Measurements from ENCODE around the gene ELMO2. TPM values are rescaled to one million over a fixed set of nuclear protein-coding genes. Genes with fewer than 3 reads are reported as not detected.

The ELMO2 gene
- total RNA-seq, 3 donors from 2014 or later (not counting 1 experiment from before 2014, with no cell fraction given) = 108 to 156 (median 142) TPM

- Histone ChIP-seq H3K4me1 (ENCODE audit: control insufficient read depth, insufficient read depth, low read length) (no peaks in the 10 kb centered on the region), H3K4me3 (ENCODE audit: low read length) (no peak overlapping the region), H3K27me3 (ENCODE audit: control insufficient read depth, insufficient read depth, low read length) (peaks cover 2% of the 10 kb centered on the region), H3K9me3 (ENCODE audit: control insufficient read depth, insufficient read depth, low read length) (no peaks in the 10 kb centered on the region), H3K36me3 (ENCODE audit: control insufficient read depth, insufficient read depth, low read length) (no peaks in the 10 kb centered on the region), H3K27ac (ENCODE audit: low read length) (no peak overlapping the region)
- Mint-ChIP-seq H3K9me3 (no peaks in the 10 kb centered on the region), H3K4me3 (no peak overlapping the region), H3K36me3 (no peaks in the 10 kb centered on the region), H3K27me3 (ENCODE audit: low read depth in 2 of 2) (peaks cover 29 to 52% of the 10 kb centered on the region in 2 donors), H3K27ac (no peak overlapping the region), H3K4me1 (no peaks in the 10 kb centered on the region)
- intact Hi-C loops (cut with micrococcal nuclease) = no loop called here
- no peak for ATAC-seq
- DNase-seq = no peak
- 89% methylated on average over 2 of the region's 2 CpGs for WGBS (ENCODE audit: insufficient coverage)
- TF ChIP-seq CTCF (IDR thresholded peaks at IDR 0.05) = no peak
Observed at GRCh38 chr20:46423882-46424482, 17.6 kb upstream of the ELMO2 start.

GRCh38 chr20:46423342-46423741, 16.9 kb upstream of the ELMO2 start:
- WGBS (ENCODE audit: insufficient coverage) = 78% methylated on average over 3 of the region's 3 CpGs
- ATAC-seq = no peak
- intact Hi-C loops (cut with micrococcal nuclease) = no loop called here

GRCh38 chr20:46420878-46421277, 14.5 kb upstream of the ELMO2 start:
- Histone ChIP-seq H3K36me3 (ENCODE audit: control insufficient read depth, insufficient read depth, low read length) (no peaks in the 10 kb centered on the region), H3K4me1 (ENCODE audit: control insufficient read depth, insufficient read depth, low read length) (no peaks in the 10 kb centered on the region), H3K4me3 (ENCODE audit: low read length) (no peak overlapping the region), H3K27me3 (ENCODE audit: control insufficient read depth, insufficient read depth, low read length) (no peaks in the 10 kb centered on the region), H3K9me3 (ENCODE audit: control insufficient read depth, insufficient read depth, low read length) (no peaks in the 10 kb centered on the region), H3K27ac (ENCODE audit: low read length) (no peak overlapping the region)
- TF ChIP-seq CTCF (IDR thresholded peaks at IDR 0.05) = no peak
- Mint-ChIP-seq H3K36me3 (no peaks in the 10 kb centered on the region), H3K27ac (no peak overlapping the region), H3K9me3 (no peaks in the 10 kb centered on the region), H3K27me3 (ENCODE audit: low read depth in 2 of 2) (peaks cover 27 to 30% of the 10 kb centered on the region in 2 donors), H3K4me1 (no peaks in the 10 kb centered on the region), H3K4me3 (no peak overlapping the region)
- intact Hi-C loops (cut with micrococcal nuclease) = no loop called here
- DNase-seq (no peak), ATAC-seq (no peak)
- WGBS (ENCODE audit: insufficient coverage) = 87% methylated on average over 4 of the region's 5 CpGs

More at GRCh38 chr20:46423342-46423741, 16.9 kb upstream of the ELMO2 start:
- H3K4me1 ChIP-seq (ENCODE audit: control insufficient read depth, insufficient read depth, low read length) = no peaks in the 10 kb centered on the region
- peaks cover 2% of the 10 kb centered on the region for H3K27me3 ChIP-seq (ENCODE audit: control insufficient read depth, insufficient read depth, low read length)
- H3K36me3 ChIP-seq (ENCODE audit: control insufficient read depth, insufficient read depth, low read length) = no peaks in the 10 kb centered on the region
- no peaks in the 10 kb centered on the region for H3K4me1 Mint-ChIP-seq
- H3K4me3 Mint-ChIP-seq = no peak overlapping the region
- no peak for TF ChIP-seq CTCF (IDR thresholded peaks at IDR 0.05)
- peaks cover 32 to 51% of the 10 kb centered on the region in 2 donors for H3K27me3 Mint-ChIP-seq (ENCODE audit: low read depth in 2 of 2)
- H3K27ac ChIP-seq (ENCODE audit: low read length) = no peak overlapping the region
- no peak overlapping the region for H3K27ac Mint-ChIP-seq
- no peak overlapping the region for H3K4me3 ChIP-seq (ENCODE audit: low read length)
- no peak for DNase-seq
- no peaks in the 10 kb centered on the region for H3K9me3 Mint-ChIP-seq
- H3K9me3 ChIP-seq (ENCODE audit: control insufficient read depth, insufficient read depth, low read length) = no peaks in the 10 kb centered on the region
- no peaks in the 10 kb centered on the region for H3K36me3 Mint-ChIP-seq

GRCh38 chr20:46419882-46420281, 13.5 kb upstream of the ELMO2 start:
- no peak for DNase-seq
- no peaks in the 10 kb centered on the region for H3K4me1 Mint-ChIP-seq
- ATAC-seq = no peak
- H3K27me3 Mint-ChIP-seq (ENCODE audit: low read depth in 2 of 2) = peaks cover 23 to 25% of the 10 kb centered on the region in 2 donors
- Histone ChIP-seq H3K9me3 (ENCODE audit: control insufficient read depth, insufficient read depth, low read length) (no peaks in the 10 kb centered on the region), H3K27ac (ENCODE audit: low read length) (no peak overlapping the region), H3K4me1 (ENCODE audit: control insufficient read depth, insufficient read depth, low read length) (no peaks in the 10 kb centered on the region), H3K27me3 (ENCODE audit: control insufficient read depth, insufficient read depth, low read length) (no peaks in the 10 kb centered on the region), H3K4me3 (ENCODE audit: low read length) (no peak overlapping the region), H3K36me3 (ENCODE audit: control insufficient read depth, insufficient read depth, low read length) (no peaks in the 10 kb centered on the region)
- H3K27ac Mint-ChIP-seq = no peak overlapping the region
- WGBS (ENCODE audit: insufficient coverage) = no CpG with 5 or more reads among the region's 1 CpG
- no peak overlapping the region for H3K4me3 Mint-ChIP-seq
- no peaks in the 10 kb centered on the region for H3K9me3 Mint-ChIP-seq
- H3K36me3 Mint-ChIP-seq = no peaks in the 10 kb centered on the region
- intact Hi-C loops (cut with micrococcal nuclease) = no loop called here
- no peak for TF ChIP-seq CTCF (IDR thresholded peaks at IDR 0.05)

Data from natural killer cell (primary cell).